NCI-H510A treated with DMSO at 0.1 percent for 48 hours (cell line): Measurements from ENCODE around the gene ZNF69.
A peak's percentile ranks its signal among the peaks of the same experiment; 100 is the strongest.
"Not testable (repeated sequence)": the region's sequence is repeated elsewhere in the genome, so short reads cannot be mapped to it uniquely, and the experiment has no call there.

ENCODE experiments used
- DNase-seq: peaks from one replicate; lab custom pipeline; 2025; lab: John Stamatoyannopoulos, UW

The ZNF69 gene

DNA sequence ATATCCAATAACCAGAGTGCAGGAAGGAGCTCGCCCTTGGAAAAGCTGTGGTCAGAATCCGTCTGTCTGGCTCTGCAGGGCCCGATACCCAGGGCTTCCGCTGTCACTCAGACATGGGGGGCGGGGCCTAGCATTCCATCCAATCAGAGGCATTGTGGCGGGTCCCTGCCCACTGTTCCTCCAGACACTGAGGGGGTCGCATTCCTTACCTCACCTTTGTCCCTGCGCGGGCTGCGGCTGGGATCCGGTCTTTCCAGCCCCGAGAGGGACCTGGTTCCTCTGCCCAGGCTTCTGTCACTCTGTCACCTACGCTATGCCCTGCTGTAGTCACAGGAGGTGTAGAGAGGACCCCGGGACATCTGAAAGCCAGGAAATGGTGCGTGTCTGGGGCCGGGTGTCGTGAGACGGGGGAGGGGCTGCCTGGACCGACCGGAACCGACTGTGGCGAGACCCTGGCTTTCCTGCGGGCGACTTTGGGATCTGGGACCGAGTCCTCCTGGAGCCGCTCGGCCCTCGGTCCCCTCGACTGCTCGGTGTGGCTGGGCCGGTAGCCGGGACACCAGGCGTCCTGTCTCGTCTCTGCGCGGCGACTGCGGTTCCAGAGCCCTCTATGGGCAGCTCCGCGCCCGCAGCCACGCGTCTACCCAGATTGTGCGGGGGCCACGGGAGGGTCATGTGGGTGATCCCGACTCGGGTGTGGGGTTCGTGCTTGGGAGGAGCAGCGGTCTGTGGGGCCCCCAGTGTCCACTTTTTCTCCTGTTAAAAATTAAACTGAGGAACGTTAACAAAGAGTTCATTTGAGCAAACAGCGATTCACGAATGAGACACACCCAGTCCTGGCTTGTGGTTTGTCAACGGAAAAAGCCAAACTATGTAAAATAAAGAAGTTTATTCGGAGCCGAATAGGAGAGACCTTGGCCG, at the start of gene ZNF69:
Gene ZNF69 (plus strand): TSS at position 172 of the 921 bp plus-strand sequence. CDS start 142 bp downstream, at position 314.
- peak; percentile 36 for DNase-seq

- no peak for DNase-seq
Measured at GRCh38 chr19:11843722-11844121, 43.9 kb upstream of the ZNF69 start.

DNA sequence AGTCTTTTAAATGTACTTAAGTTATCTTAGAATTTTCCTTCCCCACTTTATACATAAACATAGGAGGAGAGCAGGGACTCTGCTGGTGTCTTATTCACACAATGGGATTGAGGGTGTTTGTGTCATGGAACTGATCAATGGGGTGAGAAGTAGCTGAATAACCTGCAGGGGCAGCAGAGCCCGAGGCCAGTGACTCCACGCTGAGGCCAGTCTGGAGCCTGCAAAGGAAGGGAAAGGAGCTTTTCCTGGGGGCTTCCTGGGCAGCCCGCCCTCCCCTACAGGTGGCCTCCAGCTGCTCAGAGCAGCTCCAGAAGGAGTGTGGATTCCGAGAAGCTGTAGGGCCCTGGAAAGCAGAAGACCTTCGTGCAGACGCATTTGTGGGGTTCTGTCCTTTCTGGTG, 40.0 kb upstream of the ZNF69 start:
- not testable (repeated sequence) for DNase-seq

- no peak for DNase-seq
Measured at GRCh38 chr19:11848200-11848593, 39.4 kb upstream of the ZNF69 start.

GRCh38 chr19:11848594-11849469, 38.8 kb upstream of the ZNF69 start, which contains the start of gene ZNF439:
Gene ZNF439, plus strand, starts transcription at chr19:11848726. Its CDS starts 142 bp downstream, at chr19:11848868.
- DNase-seq, result peak; percentile 91

DNA sequence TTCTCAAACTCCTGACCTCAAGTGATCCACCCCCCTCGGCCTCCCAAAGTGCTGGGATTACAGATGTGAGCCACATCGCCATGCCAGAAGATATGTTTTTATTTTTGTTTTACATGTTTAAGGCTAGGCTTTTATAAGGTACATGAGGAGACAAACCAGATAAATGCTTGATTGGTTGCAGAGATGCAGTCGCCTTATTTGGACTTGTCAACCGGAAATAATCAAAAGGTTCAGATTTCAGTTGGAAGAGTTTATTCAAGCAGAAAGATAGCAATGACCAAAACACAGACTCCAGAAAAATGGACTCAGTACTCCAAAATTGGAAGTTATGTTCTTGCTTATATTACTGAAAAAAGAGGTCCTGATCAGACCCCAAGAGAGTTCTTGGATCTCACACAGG, 37.3 kb upstream of the ZNF69 start:
- DNase-seq, result not testable (repeated sequence)

- no peak for DNase-seq
Measured at GRCh38 chr19:11853358-11853757, 34.2 kb upstream of the ZNF69 start.

- no peak for DNase-seq
Measured at GRCh38 chr19:11856596-11857250, 30.9 kb upstream of the ZNF69 start.

DNA sequence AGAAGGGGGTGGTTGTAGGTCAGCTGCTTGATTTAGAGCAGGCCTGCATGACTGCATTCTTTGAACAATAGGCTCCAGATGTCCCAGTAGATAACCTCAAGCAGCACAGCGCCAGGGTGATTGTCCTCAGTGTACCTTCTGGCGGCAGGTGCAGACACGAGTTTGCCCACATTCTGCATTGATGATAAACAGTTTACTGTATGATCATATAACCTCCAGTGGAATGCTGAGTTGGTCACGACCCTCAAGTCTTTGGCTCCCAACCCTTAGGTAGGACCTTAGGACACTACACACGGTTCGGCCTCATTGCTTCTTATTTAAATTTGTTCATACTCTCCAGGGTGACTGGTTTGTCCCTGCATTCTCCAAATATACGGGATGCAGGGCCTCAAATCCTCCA, 26.9 kb upstream of the ZNF69 start:
- no peak for DNase-seq

GRCh38 chr19:11861301-11861700, 26.3 kb upstream of the ZNF69 start:
- DNase-seq, result no peak

GRCh38 chr19:11867766-11868165, 19.8 kb upstream of the ZNF69 start:
- DNase-seq, result not testable (repeated sequence)

DNA sequence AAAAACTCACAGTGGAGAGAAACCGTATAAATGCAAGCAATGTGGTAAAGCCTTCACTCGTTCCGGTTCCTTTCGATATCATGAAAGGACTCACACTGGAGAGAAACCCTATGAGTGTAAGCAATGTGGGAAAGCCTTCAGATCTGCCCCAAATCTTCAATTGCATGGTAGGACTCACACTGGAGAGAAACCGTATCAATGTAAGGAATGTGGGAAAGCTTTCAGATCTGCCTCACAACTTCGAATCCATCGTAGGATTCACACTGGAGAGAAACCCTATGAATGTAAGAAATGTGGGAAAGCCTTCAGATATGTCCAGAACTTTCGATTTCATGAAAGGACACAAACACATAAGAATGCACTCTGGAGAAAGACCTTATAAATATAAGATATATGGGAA, 19.4 kb upstream of the ZNF69 start:
- no peak for DNase-seq

DNA sequence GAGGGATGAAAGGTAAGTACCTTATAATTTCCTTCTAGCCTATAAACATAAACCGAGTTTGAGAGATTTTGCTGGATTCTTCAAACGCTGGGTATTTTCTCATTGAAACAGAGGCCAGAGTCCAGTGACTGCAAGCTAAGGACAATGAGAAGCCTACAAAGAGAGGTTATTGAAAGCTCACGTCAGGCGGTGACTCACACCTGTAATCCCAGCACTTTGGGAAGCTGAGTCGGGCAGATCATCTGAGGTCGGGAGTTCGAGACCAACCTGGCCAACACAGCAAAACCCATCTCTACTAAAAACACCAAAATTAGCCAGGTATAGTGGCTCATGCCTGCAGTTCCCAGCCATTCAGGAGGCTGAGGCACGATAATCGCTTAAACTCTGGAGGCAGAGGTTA, 15.0 kb upstream of the ZNF69 start:
- no peak for DNase-seq

DNA sequence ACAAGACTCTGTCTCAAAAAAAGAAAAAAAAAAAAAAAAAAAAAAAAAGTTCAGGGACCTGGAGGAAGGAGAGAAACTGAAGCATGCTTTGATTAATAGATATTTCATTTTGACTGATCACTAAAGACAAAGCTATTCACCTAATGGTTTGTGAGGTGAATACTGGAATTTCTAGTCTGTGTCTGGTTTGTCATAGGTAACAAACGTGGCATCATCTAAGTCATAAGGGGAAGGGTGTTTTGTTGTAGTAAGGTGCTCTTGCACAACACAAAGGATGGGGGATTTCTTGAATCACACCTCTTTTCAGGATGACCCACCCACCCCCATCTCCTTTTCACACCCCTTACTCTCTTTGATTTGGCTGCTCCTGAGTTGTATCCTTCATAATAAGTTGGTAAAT, 13.8 kb upstream of the ZNF69 start:
- DNase-seq, result no peak

DNA sequence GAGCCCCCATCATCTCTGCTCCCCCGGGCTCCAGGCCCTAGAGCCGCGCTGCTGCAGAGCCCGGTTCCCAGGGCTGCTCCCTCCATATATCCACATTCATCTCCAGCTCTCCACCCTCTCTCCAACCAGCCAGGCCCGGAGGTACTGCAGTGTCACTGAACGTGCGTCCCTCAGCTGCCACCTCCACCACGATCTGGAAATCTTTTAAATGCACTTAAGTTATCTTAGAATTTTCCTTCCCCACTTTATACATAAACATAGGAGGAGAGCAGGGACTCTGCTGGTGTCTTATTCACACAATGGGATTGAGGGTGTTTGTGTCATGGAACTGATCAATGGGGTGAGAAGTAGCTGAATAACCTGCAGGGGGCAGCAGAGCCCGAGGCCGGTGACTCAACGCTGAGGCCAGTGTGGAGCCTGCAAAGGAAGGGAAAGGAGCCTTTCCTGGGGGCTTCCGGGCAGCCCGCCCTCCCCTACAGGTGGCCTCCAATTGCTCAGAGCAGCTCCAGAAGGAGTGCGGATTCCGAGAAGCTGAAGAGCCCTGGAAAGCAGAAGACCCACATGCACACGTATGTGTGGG, 7.8 kb upstream of the ZNF69 start:
- DNase-seq, result not testable (repeated sequence)

- DNase-seq, result no peak
Measured at GRCh38 chr19:11880598-11880997, 7.0 kb upstream of the ZNF69 start.

- no peak for DNase-seq
Measured at GRCh38 chr19:11881151-11881800, 6.3 kb upstream of the ZNF69 start.

DNA sequence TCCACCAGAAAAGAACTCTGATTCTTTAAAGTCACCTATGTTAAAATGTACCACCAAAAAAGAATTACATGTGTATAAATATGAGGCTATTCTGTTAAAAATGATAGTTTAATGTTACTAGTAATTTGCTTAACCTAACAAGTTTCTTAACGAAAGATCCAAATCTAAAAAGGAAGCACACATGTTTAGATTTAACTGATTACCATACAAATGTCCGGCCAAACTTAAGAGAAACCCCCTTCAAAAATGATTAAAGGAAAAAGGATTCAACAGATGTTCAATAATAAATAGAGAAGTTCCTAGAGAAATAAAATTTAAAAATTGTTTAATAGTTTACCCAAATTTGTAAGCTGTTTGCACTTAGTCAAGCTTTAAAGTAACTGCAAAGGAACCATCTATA, 5.0 kb upstream of the ZNF69 start:
- DNase-seq, result no peak

DNA sequence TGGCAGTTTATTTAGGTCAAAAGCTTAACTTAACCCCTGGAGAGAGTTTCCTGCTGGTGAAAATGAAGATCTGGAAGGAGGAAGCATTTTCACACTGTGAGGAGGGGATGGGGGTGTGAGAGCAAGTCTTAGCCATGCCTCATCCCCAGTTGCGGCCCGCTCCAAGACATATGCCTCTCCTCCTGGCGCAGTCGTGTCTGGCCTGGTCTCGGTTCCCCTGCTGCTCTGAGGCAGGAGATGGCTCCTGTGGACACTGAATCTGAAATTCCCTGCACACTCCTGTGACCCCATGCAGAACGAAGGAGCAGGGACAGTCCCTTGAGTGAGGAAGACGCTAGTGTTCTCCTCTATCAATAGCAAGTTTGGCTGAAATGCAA, 360 bp upstream of the ZNF69 start:
- DNase-seq, result no peak

GRCh38 chr19:11889901-11890300, 2.3 kb downstream of the ZNF69 start:
- not testable (repeated sequence) for DNase-seq

GRCh38 chr19:11890634-11891033, 3.1 kb downstream of the ZNF69 start:
- DNase-seq, result no peak
